ENCODE data around the gene STX16. TPM values are rescaled to one million over a fixed set of nuclear protein-coding genes. Genes with fewer than 3 reads are reported as not detected.
A peak's percentile ranks its signal among the peaks of the same experiment; 100 is the strongest.

STX16 gene
- total and polyA plus RNA-seq, 8 donors = 12.8 to 179 (median 52.2) TPM

GRCh38 chr20:58623579-58624473 is 27.3 kb upstream of the STX16 start:
- no peaks in the 10 kb centered on the region for H3K36me3 ChIP-seq
- H3K9me3 ChIP-seq = no peaks in the 10 kb centered on the region
- TF ChIP-seq EP300 (IDR thresholded peaks at IDR 0.05) = no peak
- peak in 1 of 3 donors; percentile 17 for TF ChIP-seq POLR2AphosphoS5 (IDR thresholded peaks at IDR 0.05)
- no peak for TF ChIP-seq CTCF (IDR thresholded peaks at IDR 0.05)
- peaks cover 0 to 19% (median 8%) of the 10 kb centered on the region in 3 donors for H3K27me3 ChIP-seq
- H3K27ac ChIP-seq = no peak overlapping the region
- DNase-seq = peak in 1 of 2 donors; percentile 58
- peaks cover 0 to 10% (median 3%) of the 10 kb centered on the region in 4 donors for H3K4me1 ChIP-seq
- intact Hi-C loops (cut with DNase I; ENCODE audit: low total_unique reads) = no loop called here
- 69 to 87% (median 82%) methylated on average over 20 to 29 of the region's 29 CpGs for whole genome bisulfite sequencing, 5 donors
- H3K4me3 ChIP-seq = no peak overlapping the region

GRCh38 chr20:58624687-58625086 is 26.4 kb upstream of the STX16 start:
- Histone ChIP-seq H3K9me3 (no peaks in the 10 kb centered on the region), H3K36me3 (no peaks in the 10 kb centered on the region), H3K27ac (no peak overlapping the region), H3K27me3 (peaks cover 0 to 11% (median under 1%) of the 10 kb centered on the region in 3 donors), H3K4me1 (peaks cover 0 to 3% (median 0%) of the 10 kb centered on the region in 4 donors), H3K4me3 (no peak overlapping the region)
- 86 to 92% (median 90%) methylated on average over 10 of the region's 10 CpGs for WGBS, 5 donors
- TF ChIP-seq EP300 (IDR thresholded peaks at IDR 0.05) (no peak), CTCF (IDR thresholded peaks at IDR 0.05) (no peak), POLR2A (IDR thresholded peaks at IDR 0.05) (no peak), POLR2AphosphoS5 (IDR thresholded peaks at IDR 0.05) (no peak)
- no peak for DNase-seq
- intact Hi-C loops (cut with DNase I; ENCODE audit: low total_unique reads) = no loop called here

GRCh38 chr20:58625585-58625984 is 25.5 kb upstream of the STX16 start:
- Histone ChIP-seq H3K4me1 (peaks cover 0 to 3% (median 0%) of the 10 kb centered on the region in 4 donors), H3K4me3 (no peak overlapping the region), H3K27me3 (peaks cover 0 to 3% (median 0%) of the 10 kb centered on the region in 3 donors), H3K36me3 (no peaks in the 10 kb centered on the region), H3K9me3 (no peaks in the 10 kb centered on the region), H3K27ac (no peak overlapping the region)
- no peak for DNase-seq
- WGBS, 5 donors = 69 to 86% (median 76%) methylated on average over 6 of the region's 6 CpGs
- TF ChIP-seq POLR2AphosphoS5 (IDR thresholded peaks at IDR 0.05) (no peak), POLR2A (IDR thresholded peaks at IDR 0.05) (no peak), EP300 (IDR thresholded peaks at IDR 0.05) (no peak), CTCF (IDR thresholded peaks at IDR 0.05) (no peak)
- intact Hi-C loops (cut with DNase I; ENCODE audit: low total_unique reads) = no loop called here

- no peak for DNase-seq
- peaks cover 0 to 3% (median 0%) of the 10 kb centered on the region in 4 donors for H3K4me1 ChIP-seq
- no peaks in the 10 kb centered on the region for H3K27me3 ChIP-seq
- intact Hi-C loops (cut with DNase I; ENCODE audit: low total_unique reads) = no loop called here
- WGBS, 5 donors = 60 to 80% (median 64%) methylated on average over 4 of the region's 4 CpGs
- H3K4me3 ChIP-seq = no peak overlapping the region
- H3K9me3 ChIP-seq = no peaks in the 10 kb centered on the region
- H3K36me3 ChIP-seq = no peaks in the 10 kb centered on the region
- no peak overlapping the region for H3K27ac ChIP-seq
- TF ChIP-seq CTCF (IDR thresholded peaks at IDR 0.05) (no peak), POLR2AphosphoS5 (IDR thresholded peaks at IDR 0.05) (no peak), POLR2A (IDR thresholded peaks at IDR 0.05) (no peak), EP300 (IDR thresholded peaks at IDR 0.05) (no peak)
Observed at GRCh38 chr20:58626051-58626450, 25.0 kb upstream of the STX16 start.

All from stomach (tissue), 9 donors.